HFF-Myc (cell line): ENCODE measurements around the gene TGFBR3L.
A peak's percentile ranks its signal among the peaks of the same experiment; 100 is the strongest.
"Not testable (repeated sequence)": the region's sequence is repeated elsewhere in the genome, so short reads cannot be mapped to it uniquely, and the experiment has no call there.

Experiments
- DNase-seq: peaks from one replicate; pipeline ENCODE4 v3.0.0-alpha.2; 2011; ENCODE audit warnings: low read depth; ENCODE audit errors: extremely low read depth
- H3K4me3 ChIP-seq: replicated peaks from 2 replicates; pipeline ENCODE4 v1.5.1; 2011; ENCODE audit warnings: low read depth, mild to moderate bottlenecking, control low read depth, low read length
- TF ChIP-seq, protein P1 (sequence below): IDR thresholded peaks from 2 replicates; pipeline ENCODE4 v1.5.1; 2012; ENCODE audit warnings: mild to moderate bottlenecking, low read depth, low read length, control low read depth; ENCODE audit errors: missing control alignments

Gene TGFBR3L

DNA sequence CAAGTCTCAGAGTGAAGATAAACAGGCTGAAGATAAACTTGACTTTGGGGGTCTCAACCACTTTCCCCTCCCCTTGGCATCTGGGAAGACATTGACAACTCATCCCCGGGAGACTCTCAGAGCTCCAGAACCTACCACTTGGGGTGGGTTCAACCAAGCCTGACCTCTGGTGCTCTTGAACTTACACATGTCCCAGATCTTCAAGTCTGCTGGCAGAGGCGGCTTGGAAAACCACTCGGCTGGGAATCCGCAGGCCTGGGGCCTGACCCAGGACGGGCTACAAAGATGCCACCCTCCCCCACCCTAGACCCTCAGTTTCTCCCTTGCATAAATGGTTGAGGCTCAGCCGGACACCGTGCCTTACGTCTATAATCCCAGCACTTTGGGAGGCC lies 25.8 kb upstream of the TGFBR3L start:
- peak overlapping the region; percentile 61 for H3K4me3 ChIP-seq
- no peak for DNase-seq
- TF ChIP-seq, protein P1, sequence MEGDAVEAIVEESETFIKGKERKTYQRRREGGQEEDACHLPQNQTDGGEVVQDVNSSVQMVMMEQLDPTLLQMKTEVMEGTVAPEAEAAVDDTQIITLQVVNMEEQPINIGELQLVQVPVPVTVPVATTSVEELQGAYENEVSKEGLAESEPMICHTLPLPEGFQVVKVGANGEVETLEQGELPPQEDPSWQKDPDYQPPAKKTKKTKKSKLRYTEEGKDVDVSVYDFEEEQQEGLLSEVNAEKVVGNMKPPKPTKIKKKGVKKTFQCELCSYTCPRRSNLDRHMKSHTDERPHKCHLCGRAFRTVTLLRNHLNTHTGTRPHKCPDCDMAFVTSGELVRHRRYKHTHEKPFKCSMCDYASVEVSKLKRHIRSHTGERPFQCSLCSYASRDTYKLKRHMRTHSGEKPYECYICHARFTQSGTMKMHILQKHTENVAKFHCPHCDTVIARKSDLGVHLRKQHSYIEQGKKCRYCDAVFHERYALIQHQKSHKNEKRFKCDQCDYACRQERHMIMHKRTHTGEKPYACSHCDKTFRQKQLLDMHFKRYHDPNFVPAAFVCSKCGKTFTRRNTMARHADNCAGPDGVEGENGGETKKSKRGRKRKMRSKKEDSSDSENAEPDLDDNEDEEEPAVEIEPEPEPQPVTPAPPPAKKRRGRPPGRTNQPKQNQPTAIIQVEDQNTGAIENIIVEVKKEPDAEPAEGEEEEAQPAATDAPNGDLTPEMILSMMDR = no peak

DNA sequence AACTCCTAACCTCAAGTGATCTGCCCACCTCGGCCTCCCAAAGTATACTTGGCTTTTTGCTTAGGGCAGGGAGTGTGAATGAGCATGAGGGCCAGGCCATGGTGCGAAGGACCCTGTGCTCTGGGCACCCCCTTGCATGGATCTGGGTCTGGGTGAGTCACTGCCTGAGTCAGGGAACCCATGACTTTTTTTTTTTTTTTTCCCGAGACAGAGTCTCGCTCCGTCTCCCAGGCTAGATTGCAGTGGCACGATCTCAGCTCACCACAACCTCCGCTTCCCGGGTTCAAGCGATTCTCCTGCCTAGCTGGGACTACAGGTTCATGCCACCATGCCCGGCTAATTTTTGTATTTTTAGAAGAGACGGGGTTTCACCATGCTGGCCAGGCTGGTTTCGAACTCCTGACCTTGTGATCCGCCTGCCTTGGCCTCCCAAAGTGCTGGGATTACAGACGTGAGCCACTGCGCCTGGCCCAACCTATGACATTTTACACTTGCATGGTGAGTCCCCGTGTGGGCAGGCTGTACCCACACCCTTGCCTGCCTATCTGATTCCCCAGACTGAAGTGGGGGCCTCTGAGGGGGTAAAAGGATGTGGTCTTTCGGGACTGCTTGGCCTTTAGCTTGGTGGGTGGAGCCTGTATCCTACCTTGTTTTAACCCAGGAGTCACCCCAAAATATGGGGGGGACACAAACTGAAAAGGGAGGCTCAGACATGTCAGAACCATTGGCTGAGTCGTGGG lies 21.1 kb upstream of the TGFBR3L start:
- H3K4me3 ChIP-seq, DNase-seq: not testable (repeated sequence)

DNA sequence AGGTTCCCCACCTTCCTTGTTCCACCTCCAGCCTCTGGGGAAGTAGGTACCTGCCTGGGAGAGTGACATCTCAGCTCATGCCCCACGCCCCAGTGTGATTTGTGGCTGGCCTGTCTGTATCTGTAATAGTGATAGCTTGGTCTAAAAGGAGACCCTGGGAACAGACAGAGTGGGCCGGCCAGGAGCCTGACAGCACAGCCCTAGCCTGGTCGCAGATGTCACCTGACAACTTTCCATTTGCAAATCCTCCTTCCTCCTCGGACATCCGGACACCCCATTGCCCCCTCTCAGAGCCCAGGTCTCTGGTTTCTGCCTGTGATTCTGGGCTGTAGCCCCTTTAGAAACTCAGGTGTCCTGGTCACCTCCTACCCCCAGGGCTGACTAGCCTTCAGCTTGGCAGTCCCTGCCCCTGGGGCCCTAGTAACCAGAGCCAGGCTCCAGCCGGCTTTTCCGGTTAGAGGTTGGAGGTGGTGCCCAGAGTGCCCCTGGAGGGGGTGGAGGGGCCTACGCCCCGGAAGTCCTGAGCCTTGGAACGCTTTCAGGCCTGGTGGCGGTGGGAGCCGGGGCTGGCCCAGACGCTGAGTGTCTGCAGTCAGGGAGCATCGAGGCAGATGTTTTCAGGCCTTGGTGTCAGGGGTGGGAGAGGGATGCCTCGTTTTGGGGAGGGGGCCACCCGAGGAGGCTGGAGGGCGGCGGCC lies 19.9 kb upstream of the TGFBR3L start:
- TF ChIP-seq, protein P1 = no peak
- no peak overlapping the region for H3K4me3 ChIP-seq

DNA sequence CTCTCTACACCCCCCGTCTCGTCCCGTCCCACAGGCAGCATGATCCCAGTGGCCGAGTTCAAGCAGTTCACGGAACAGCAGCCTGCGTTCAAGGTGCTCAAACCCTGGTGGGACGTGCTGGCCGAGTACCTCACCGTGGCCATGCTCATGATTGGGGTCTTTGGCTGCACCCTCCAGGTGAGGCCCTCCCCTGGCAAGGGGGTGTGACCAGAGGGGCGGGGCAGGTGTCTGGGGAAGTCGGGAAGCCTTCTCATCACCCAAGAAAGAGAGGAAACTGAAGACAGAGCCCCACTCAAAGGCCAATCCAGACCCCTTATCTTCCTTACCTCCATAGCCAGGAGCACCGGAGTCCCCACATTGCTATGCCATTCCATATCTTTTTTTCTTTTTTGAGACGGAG lies 19.1 kb upstream of the TGFBR3L start:
- no peak for DNase-seq
- H3K4me3 ChIP-seq = no peak overlapping the region
- TF ChIP-seq, protein P1 = no peak

More for the DNA sequence above, 19.9 kb upstream of the TGFBR3L start:
- no peak for DNase-seq

DNA sequence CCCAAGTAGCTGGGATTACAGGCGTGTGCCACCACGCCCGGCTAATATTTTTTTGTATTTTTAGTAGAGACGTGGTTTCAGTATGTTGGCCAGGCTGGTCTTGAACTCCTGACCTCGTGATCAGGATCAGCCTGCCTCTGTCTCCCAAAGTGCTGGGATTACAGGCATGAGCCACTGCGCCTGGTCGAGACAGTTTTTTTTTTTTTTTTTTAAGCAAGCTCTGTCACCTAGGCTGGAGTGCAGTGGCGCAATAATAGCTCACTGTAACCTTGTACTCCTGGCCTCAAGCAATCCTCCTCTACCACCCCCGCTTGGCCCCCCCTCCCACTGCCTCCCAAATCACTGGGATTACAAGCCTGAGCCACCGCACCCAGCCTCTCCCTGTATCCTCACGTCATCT lies 17.3 kb upstream of the TGFBR3L start:
- DNase-seq = no peak
- TF ChIP-seq, protein P1 = no peak
- no peak overlapping the region for H3K4me3 ChIP-seq

DNA sequence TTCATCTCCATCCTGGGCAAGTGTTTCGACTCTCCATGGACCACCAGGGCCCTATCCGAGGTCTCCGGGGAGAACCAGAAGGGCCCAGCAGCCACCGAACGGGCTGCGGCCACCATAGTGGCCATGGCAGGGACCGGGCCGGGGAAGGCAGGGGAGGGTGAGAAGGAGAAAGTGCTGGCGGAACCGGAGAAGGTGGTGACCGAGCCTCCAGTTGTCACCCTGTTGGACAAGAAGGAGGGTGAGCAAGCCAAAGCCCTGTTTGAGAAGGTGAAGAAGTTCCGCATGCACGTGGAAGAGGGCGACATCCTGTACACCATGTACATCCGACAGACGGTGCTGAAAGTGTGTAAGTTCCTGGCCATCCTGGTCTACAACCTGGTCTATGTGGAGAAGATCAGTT lies 15.7 kb upstream of the TGFBR3L start:
- no peak for DNase-seq
- TF ChIP-seq, protein P1 = no peak
- no peak overlapping the region for H3K4me3 ChIP-seq

DNA sequence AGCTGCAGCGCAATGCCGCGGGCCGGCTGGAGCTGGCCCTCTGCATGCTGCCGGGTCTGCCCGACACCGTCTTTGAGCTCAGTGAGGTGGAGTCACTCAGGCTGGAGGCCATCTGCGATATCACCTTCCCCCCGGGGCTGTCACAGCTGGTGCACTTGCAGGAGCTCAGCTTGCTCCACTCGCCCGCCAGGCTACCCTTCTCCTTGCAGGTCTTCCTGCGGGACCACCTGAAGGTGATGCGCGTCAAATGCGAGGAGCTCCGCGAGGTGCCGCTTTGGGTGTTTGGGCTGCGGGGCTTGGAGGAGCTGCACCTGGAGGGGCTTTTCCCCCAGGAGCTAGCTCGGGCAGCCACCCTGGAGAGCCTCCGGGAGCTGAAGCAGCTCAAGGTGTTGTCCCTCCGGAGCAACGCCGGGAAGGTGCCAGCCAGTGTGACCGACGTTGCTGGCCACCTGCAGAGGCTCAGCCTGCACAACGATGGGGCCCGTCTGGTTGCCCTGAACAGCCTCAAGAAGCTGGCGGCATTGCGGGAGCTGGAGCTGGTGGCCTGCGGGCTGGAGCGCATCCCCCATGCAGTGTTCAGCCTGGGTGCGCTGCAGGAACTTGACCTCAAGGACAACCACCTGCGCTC lies 14.8 kb upstream of the TGFBR3L start:
- TF ChIP-seq, protein P1 = no peak
- H3K4me3 ChIP-seq = no peak overlapping the region
- no peak for DNase-seq
